Heart right ventricle (tissue), 16 donors: Measurements from ENCODE around the gene DENND1A. TPM values are rescaled to one million over a fixed set of nuclear protein-coding genes. Genes with fewer than 3 reads are reported as not detected.

Experiments used
- ATAC-seq, 8 donors: fragments of 200-7000 bp; cut with Tn5 transposase; one replicate each; pipeline ENCODE4 v1.9.1; 2020; ENCODE audit warnings: mild to moderate bottlenecking in 8 of 8, moderate library complexity in 8 of 8, moderate number of reproducible peaks in 1 of 8
- DNase-seq, 2 donors: peaks; one replicate each; pipeline ENCODE4 v3.0.0-alpha.2; 2020
- H3K27ac ChIP-seq, 10 donors: fragments of 200-600 bp; sonication (generic) in 2 of 10; one replicate each; pipeline versions ENCODE4 v1.5.0 to v1.8.0; 2020 to 2022; ENCODE audit warnings: mild to moderate bottlenecking in 3 of 10
- H3K27me3 ChIP-seq, 7 donors: fragments of 200-600 bp; one replicate each; pipeline ENCODE4 v1.8.0; 2021 to 2022; ENCODE audit warnings: mild to moderate bottlenecking in 2 of 7
- H3K36me3 ChIP-seq, 9 donors: fragments of 200-600 bp; sonication (generic) in 1 of 9; one replicate each; pipeline versions ENCODE4 v1.5.0 to v1.8.0; 2020 to 2022; ENCODE audit warnings: mild to moderate bottlenecking in 2 of 9
- H3K4me1 ChIP-seq, 9 donors: fragments of 200-600 bp; sonication (generic) in 1 of 9; one replicate each; pipeline versions ENCODE4 v1.5.0 to v1.8.0; 2020 to 2022; ENCODE audit warnings: mild to moderate bottlenecking in 4 of 9
- H3K4me3 ChIP-seq, 10 donors: fragments of 200-600 bp; sonication (generic) in 2 of 10; one replicate each; pipeline versions ENCODE4 v1.5.0 to v1.8.0; 2020 to 2022; ENCODE audit warnings: mild to moderate bottlenecking in 7 of 10, moderate library complexity in 2 of 10
- H3K9me3 ChIP-seq, 11 donors: fragments of 200-600 bp in 10 of 11; sonication (generic) in 2 of 11; one replicate each; pipeline versions ENCODE4 v1.5.0 to v1.8.0; 2013 to 2022; ENCODE audit warnings: mild to moderate bottlenecking in 2 of 11, control low read depth in 1 of 11, moderate library complexity in 1 of 11
- WGBS, 2 donors: extraction: QIAGEN DNeasy Blood & Tissue Kit; methylation state at CpG; one replicate each; pipeline ENCODE4 v1.1.7; 2013; ENCODE audit warnings: inconsistent platforms in 1 of 2; 5-methylcytosine and 5-hydroxymethylcytosine counted together
- intact Hi-C, 10 donors: fragments of 100-400 bp; cut with DNase I; formaldehyde crosslinking; loops; one replicate each; pipeline versions ENCODE4 v1.11.1 to v1.14.2; 2022
- polyA plus RNA-seq, 2 donors: library from polyadenylated mRNA; stranded (reverse); fragments of 200-250 nt; gene quantifications; one replicate each; pipeline ENCODE4 v1.2.3, GENCODE V29; 2013
- total RNA-seq, 10 donors: library from RNA; stranded (reverse); fragmentation: NEBNext Ultra II Directional in 3 of 10; extraction: Animal tissue kit (Norgen Biotek cat#: 25700) in 3 of 10; gene quantifications; one replicate each; pipeline versions ENCODE4 v1.2.1 to v1.2.4, GENCODE V29; 2021 to 2023
- TF ChIP-seq, protein P1 (sequence below), 9 donors: fragments of 200-600 bp; sonication (generic) in 2 of 9; IDR thresholded peaks; one replicate each; pipeline versions ENCODE4 v1.5.0 to v1.8.0; 2021 to 2022; ENCODE audit warnings: antibody characterized with exemption in 9 of 9, mild to moderate bottlenecking in 5 of 9, moderate library complexity in 1 of 9
- donor health status: Arrhythmogenic right ventricular cardiomyopathy.
- donor health status: ischemic (EF 13 %, LVEDD 7.1; RV severe dilation, severe dysfunction).
- donor health status: healthy with polysubstance abuse.
- donor health status: DM: no; HTN: yes; CAD: no.
- donor health status: DM: no; HTN: no; CAD: no.
- donor health status: ischemic (EF 25% LVEDD 6.9; RV normal size, moderate dysfunction).
- donor health status: ischemic (EF 25% LVEDD 5.7; RV mildly dilated, moderate dysfunction).
- donor health status: healthy.
- donor health status: DM: yes; HTN: yes; CAD: no.
- donor health status: Ischemic cardiomyopathy.
- donor health status: ischemic (EF 35%, LVEDD 5.7; RV mildly dilated, moderate dysfunction).
- donor health status: nonischemic (EF 11% LVEDD 7.7; RV severe dilation, severe dysfunction).
- donor health status: DM: yes; HTN: yes; CAD: no.
- donor health status: PGD.
- donor health status: ischemic (EF 29% LVEDD 5.4; RV normal size, mild dysfunction).
- donor health status: nonischemic (EF 23%, LVEDD 6.1; RV moderate dilation, normal function).

Gene DENND1A
- total and polyA plus RNA-seq, 12 donors, result 7.3 to 19.6 (median 12.2) TPM

DNA sequence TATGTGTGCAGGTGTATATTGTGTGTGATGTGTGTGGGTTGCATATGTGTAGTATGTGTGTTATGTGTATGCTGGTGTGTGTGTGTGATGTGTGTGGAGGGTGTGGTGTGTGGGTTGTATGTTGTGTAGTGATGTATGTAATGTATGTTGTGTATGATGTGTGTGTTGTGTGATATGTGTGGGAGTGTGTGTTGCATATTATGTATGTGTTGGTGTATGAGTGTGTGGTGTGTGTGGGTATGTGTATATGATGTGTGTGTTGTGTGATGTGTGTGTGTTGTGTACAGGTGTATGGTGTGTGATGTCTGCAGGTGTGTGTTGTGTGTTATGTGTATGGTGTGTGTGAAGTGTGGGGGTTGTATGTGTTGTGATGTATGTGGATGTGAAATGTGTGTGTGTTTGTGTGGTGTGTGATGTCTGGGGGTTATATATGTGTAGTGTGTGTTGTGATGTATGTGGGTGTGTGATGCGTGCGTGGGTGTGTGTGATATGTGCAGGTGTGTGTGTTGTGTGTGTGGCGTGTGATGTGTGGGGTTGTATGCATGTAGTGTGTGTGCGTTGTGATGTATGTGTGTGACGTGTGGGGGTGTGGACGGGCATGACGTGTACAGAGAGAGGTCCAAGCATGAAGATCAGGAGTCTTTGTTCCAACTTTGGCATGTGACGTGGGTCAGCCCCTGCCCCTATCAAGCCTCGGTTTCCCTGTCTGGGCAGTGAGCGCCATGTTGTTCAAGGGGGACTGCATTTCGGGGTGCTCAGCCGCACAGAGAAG, 582.5 kb downstream of the DENND1A start:
- no peaks in the 10 kb centered on the region for H3K9me3 ChIP-seq
- peaks cover 0 to 8% (median 0%) of the 10 kb centered on the region in 9 donors for H3K4me1 ChIP-seq
- DNase-seq (no peak), ATAC-seq (no peak)
- no peaks in the 10 kb centered on the region for H3K36me3 ChIP-seq
- 81 to 82% methylated on average over 12 of the region's 12 CpGs for WGBS, 2 donors
- no peak overlapping the region for H3K27ac ChIP-seq
- TF ChIP-seq, protein P1, sequence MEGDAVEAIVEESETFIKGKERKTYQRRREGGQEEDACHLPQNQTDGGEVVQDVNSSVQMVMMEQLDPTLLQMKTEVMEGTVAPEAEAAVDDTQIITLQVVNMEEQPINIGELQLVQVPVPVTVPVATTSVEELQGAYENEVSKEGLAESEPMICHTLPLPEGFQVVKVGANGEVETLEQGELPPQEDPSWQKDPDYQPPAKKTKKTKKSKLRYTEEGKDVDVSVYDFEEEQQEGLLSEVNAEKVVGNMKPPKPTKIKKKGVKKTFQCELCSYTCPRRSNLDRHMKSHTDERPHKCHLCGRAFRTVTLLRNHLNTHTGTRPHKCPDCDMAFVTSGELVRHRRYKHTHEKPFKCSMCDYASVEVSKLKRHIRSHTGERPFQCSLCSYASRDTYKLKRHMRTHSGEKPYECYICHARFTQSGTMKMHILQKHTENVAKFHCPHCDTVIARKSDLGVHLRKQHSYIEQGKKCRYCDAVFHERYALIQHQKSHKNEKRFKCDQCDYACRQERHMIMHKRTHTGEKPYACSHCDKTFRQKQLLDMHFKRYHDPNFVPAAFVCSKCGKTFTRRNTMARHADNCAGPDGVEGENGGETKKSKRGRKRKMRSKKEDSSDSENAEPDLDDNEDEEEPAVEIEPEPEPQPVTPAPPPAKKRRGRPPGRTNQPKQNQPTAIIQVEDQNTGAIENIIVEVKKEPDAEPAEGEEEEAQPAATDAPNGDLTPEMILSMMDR (IDR thresholded peaks at IDR 0.05), result no peak
- intact Hi-C loops, result loop anchor here in 7 of 10 donors (2.0 to 10.0 kb wide), 9 partner anchors 80 to 265 kb away; partner anchors contain the start of gene STRBP (in 2 of the 7)
- H3K4me3 ChIP-seq, result no peak overlapping the region
- peaks cover 0 to 11% (median 4%) of the 10 kb centered on the region in 7 donors for H3K27me3 ChIP-seq

DNA sequence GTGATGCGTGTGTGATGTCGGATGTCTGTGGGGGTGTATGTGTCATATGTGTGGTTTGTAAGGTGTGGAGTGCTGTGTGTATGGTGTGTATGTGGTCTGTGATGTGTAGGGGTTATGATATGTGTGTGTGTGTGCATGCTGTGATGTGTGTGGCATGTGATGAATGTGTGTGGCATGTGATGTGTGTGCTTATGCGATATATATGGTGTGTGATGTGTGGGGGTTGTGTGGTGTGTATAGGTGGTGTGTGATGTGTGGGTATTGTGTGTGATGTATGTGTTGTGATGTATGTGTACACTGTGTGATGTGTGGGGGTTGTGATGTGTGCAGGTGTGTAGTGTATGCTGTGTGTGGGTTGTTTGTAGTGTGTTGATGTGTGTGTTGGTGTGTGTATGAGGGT, 583.1 kb downstream of the DENND1A start:
- WGBS, 2 donors, result 97 to 100% methylated on average over 3 of the region's 3 CpGs
- DNase-seq (no peak), ATAC-seq (no peak)
- intact Hi-C loops, result loop anchor here in 7 of 10 donors (5.0 to 10.0 kb wide), 8 partner anchors 80 to 265 kb away; partner anchors contain the start of gene STRBP (in 2 of the 7)
- Histone ChIP-seq H3K4me3 (no peak overlapping the region), H3K9me3 (no peaks in the 10 kb centered on the region), H3K4me1 (peaks cover 0 to 8% (median 0%) of the 10 kb centered on the region in 9 donors), H3K27me3 (peaks cover 0 to 11% (median 4%) of the 10 kb centered on the region in 7 donors), H3K36me3 (no peaks in the 10 kb centered on the region), H3K27ac (no peak overlapping the region)
- TF ChIP-seq, protein P1 (IDR thresholded peaks at IDR 0.05), result no peak

DNA sequence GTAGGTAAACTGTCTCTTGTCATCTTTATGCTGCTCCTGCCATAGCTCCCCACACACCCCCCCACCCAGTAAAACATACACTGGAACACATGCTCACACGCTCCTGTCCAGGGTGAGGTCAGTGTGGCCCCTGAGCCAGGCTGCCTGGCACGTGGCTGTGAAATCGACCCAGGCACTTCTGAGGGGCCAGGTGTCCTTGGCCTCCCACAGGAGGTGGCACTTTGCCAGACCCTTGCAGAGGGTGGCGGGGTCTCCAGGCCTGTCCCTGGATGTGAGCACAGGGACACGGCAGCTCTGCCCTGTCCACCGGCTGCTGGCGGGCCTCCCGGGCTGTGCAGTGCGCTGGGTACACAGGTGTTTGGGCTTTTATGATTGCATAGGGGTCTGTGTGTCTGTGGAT, 583.9 kb downstream of the DENND1A start:
- TF ChIP-seq, protein P1 (IDR thresholded peaks at IDR 0.05), result no peak
- Histone ChIP-seq H3K27me3 (peaks cover 0 to 11% (median 4%) of the 10 kb centered on the region in 7 donors), H3K4me1 (peaks cover 0 to 8% (median 0%) of the 10 kb centered on the region in 9 donors), H3K9me3 (no peaks in the 10 kb centered on the region), H3K36me3 (no peaks in the 10 kb centered on the region), H3K4me3 (no peak overlapping the region), H3K27ac (no peak overlapping the region)
- intact Hi-C loops, result loop anchor here in 7 of 10 donors (5.0 to 10.0 kb wide), 8 partner anchors 79 to 264 kb away; partner anchors contain the start of gene STRBP (in 2 of the 7)
- WGBS, 2 donors, result 84 to 87% methylated on average over 9 of the region's 9 CpGs
- ATAC-seq (no peak), DNase-seq (no peak)

DNA sequence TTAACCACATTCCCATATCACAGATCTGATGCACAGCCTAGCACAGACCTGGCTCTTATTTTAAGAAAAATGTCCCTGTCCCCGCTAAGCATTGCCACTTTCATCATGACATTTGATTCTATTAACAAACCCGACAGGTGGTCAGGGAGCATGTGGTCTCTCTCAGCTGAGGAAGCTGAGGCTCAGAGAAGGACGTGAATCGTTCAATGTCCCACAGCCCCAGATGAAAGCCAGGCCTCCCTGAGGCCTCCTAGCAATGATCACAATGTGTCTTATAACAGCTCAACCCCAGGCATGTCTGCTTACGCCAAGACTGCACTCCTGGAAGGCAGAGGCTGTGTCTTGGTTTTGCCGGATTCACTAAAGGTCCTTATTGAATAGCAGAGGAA, 584.4 kb downstream of the DENND1A start:
- Histone ChIP-seq H3K27ac (no peak overlapping the region), H3K4me3 (no peak overlapping the region), H3K9me3 (no peaks in the 10 kb centered on the region), H3K27me3 (peaks cover 0 to 11% (median 4%) of the 10 kb centered on the region in 7 donors), H3K36me3 (no peaks in the 10 kb centered on the region), H3K4me1 (peaks cover 0 to 10% (median under 1%) of the 10 kb centered on the region in 9 donors)
- DNase-seq, result no peak
- TF ChIP-seq, protein P1 (IDR thresholded peaks at IDR 0.05), result no peak
- no peak for ATAC-seq
- WGBS, 2 donors, result 59 to 64% methylated on average over 6 of the region's 6 CpGs
- intact Hi-C loops, result loop anchor here in 7 of 10 donors (5.0 to 10.0 kb wide), 8 partner anchors 78 to 263 kb away; partner anchors contain the start of gene STRBP (in 2 of the 7)
